Stimulated activated CD8-positive, alpha-beta memory T cell treated with anti-CD3 and anti-CD28 coated beads, Interleukin-12 subunit alpha, Interleukin-12 subunit beta, amount 100 ng/mL, for 24 hours (primary cell): ENCODE data around the gene SPP1.

Experiments used
- DNase-seq: peaks from one replicate; pipeline ENCODE4 v3.0.0-alpha.2; 2020; ENCODE audit errors: extremely low read depth

SPP1 gene

GRCh38 chr4:87953826-87954225 lies 21.7 kb upstream of the SPP1 start:
- DNase-seq = no peak

DNA sequence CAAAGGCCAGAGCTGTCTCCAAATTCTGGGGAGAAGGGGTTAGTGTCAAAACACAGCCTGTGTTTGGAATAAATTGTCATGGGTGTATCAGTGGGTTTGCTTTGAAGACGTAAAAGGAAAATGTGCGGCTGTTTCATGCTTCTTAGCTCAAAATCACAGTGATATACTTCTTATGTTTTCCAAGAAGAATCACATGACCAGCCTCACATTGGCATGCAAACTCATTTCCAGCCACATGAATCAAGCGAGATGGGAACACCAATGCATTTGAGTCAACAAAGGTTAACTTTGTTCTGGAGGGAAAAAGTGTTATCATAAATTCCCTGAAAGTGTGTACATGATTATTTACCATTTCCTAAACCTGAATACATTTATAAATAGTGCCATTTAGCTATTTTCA lies 19.0 kb upstream of the SPP1 start:
- no peak for DNase-seq

- no peak for DNase-seq
Measured at GRCh38 chr4:87957061-87957460, 18.5 kb upstream of the SPP1 start.

DNA sequence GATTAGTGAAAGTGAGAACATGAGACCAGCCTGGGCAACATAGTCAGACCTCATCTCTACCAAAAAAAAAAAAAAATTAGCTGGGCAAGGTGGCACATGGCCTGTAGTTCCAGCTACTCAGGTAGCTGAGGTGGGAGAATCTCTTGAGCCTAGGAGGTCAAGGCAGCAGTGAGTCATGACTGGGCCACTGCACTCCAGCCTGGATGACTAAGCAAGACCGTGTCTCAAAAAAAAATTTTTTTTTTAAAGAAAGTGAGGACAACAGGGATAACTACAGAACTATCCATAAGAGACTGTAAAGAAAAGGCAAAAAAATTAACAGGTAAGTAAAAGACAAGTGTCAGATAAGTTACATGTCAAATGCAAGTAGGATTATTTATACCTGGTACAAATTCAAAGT lies 13.5 kb upstream of the SPP1 start:
- DNase-seq = no peak

DNA sequence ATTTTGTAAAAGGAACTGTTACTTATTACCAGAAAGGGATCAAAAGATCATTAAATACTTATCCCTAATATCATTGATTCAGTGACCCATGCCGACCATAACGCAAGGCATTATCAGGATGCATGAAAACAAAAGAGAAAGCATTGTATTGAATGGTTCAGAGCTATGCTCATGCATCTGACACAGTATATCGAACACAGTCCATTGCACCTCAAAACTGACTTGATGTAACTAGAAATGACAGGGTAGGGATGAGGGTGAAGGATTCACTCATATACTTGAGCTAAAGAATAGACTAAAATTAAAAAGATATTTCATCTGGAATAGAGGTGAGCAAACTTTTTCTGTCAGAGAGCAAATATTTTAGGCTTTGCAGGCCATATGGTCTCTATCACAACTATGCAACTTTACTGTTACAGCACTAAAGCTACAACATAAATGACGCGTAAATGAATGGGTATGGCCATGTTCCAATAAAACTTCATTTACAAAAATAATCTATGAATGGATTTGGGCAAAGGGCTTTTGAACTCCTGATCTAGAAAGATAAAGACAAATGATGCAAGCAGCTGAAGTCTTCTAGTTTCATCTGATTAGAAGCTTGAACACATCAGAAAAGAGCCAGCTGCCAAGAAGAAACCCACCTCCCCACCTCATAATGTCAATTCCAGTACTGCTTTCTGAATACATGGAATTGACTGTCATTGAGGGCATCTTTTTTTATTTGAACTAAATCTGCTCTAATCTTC lies 12.9 kb upstream of the SPP1 start:
- no peak for DNase-seq

DNA sequence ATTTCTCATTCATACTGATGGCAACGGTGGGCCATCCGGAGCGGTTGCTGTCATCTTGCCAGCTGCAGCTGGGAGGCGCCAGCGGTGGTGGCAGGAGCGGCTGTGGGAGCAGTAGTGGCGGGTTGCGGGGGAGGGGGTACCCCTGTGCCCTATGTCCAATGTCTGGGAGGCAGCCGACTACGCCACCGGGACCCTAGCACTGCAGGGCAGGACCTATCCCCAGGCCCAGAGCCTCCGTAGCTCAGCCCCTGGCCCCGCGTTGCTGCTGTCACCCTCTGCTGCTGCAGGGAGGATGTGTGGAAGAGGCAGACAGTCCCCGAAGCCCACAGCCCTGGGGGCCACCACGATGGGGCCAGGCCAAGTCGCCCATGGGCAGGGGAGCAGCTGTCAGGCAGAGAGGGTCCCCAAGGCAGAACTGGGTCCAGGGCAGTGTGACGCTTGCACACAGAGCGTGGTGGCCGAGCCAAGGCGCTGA lies 10.0 kb upstream of the SPP1 start:
- DNase-seq = no peak

GRCh38 chr4:87966095-87966496 lies 9.4 kb upstream of the SPP1 start:
- no peak for DNase-seq

DNA sequence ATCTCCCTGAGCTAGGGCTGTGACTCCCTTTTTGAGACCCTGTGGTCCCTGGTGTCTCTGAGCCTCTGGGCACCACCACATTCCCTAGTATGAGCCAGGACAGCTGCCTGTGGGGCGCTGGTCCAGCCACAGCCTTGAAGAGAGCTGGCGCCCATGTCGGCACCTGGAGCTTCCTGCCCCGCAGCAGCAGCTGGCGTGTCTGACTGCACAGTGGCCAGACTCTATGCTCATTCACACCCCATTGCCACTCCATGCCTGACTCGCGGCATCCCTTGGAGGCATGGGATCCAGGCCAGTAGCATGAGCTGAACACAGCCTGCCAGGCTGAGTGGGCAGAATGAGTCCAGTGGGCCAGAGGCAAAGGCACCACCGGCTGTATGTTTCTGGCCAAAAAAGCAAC lies 8.3 kb upstream of the SPP1 start:
- DNase-seq = no peak

DNA sequence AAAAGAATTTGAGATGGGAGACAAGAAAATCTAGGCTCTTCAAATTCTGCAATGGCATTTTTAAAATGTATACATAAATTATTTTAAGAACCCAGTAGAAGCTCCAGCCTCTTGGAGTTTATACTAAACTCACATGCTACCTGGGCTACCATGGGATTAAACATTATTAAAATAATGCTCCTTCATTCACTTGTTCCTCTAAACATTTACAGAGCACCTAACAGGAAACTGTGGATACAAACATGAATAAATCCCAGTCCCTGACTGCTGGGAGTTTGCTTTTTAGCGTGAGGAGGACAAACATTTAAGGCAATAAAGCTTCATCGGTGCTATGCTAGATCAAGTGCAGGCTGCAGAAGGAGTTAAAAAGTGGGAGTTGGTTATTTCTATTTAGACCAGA lies 5.4 kb upstream of the SPP1 start:
- DNase-seq = no peak

- no peak for DNase-seq
Measured at GRCh38 chr4:87971866-87972265, 3.6 kb upstream of the SPP1 start.

- DNase-seq = no peak
Measured at GRCh38 chr4:87973283-87974169, 2.0 kb upstream of the SPP1 start.

- no peak for DNase-seq
Measured at GRCh38 chr4:87974856-87975462, 555 bp upstream of the SPP1 start.

DNA sequence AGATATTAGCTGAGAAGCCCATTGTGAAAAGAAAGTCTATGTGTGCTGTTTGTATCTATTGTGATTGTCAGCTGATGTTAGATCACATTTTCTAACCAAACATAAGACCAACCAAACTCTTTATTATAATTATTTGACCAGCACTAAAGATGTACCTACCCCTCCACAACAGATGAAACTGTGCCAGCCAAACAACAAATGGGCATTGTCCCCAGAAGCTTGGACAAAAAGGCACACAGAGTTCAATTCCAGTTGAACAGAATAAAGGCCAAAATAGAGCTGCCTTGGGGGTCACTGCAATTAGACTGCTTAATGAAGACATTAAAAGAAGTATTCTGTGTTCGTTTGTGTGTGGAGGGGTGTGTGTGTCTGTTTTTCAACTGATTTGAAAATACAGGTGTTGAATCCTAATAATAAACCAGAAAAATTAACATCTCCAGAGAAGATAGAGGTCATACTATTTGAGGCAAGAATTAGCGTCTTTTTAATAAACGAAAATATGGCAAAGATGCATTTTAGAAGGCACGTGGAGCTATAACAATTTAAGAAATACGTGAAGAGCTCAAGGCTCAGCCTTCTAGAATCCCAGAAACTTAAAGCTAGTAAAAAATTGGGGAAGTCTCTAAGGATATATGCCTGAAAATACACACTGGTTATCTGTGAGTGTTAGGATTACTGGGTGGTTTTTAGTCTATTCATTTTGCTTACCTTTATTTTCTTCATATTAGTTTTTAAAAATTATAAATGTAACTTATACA lies 2.2 kb downstream of the SPP1 start:
- DNase-seq = no peak

GRCh38 chr4:87978681-87979080 lies 3.2 kb downstream of the SPP1 start:
- no peak for DNase-seq

DNA sequence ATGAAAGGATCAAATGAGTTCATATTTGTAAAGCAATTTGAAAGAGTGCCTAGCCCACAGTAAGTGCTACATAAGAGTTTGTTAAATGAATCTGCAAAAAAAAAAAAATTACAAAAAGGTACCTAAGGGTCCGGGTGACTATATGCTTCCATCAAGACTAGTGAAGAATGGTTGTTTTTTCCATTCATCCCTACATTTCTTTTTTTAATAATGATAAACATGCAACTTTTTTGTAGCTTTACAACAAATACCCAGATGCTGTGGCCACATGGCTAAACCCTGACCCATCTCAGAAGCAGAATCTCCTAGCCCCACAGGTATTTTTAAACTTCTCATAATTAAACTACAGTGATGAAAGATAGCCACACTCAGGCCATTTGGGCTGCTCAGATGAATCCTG lies 4.3 kb downstream of the SPP1 start:
- no peak for DNase-seq

- no peak for DNase-seq
Measured at GRCh38 chr4:87981486-87981885, 6.0 kb downstream of the SPP1 start.

DNA sequence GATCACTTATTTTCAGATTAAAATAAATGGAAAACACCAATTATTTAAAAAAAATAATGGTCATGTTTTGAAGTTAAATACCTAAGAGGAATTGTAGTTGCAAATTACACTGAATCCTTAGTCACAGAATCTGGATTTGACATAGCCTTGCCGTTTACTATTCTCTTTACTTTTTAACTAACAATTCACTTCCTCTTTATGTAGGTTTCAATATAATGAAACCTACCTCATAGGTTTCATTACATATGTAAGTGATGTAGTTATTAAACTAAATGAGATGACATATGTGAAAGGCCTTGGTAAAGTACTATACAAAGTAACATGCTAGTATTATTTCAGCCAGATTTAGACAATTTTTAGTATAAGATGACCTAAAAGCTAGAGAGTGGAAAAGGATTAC lies 6.5 kb downstream of the SPP1 start:
- no peak for DNase-seq

GRCh38 chr4:87982446-87983010 lies 7.0 kb downstream of the SPP1 start:
- DNase-seq = no peak

DNA sequence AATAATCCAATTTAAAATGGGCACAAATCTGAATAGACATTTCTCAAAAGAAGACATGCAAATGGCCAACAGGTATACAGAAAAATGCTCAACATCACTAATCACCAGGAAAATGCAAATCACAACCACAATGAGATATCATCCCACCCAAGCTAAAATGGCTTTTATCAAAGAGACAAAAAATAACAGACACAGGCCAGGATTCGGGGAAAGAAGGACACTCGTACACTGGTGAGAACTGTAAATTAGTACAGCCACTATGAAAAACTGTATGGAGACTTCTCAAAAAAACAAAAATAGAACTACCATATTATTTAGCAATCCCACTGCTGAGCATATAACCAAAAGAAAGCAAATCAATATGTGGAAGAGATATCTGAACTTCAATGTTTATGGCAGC lies 8.5 kb downstream of the SPP1 start:
- no peak for DNase-seq

DNA sequence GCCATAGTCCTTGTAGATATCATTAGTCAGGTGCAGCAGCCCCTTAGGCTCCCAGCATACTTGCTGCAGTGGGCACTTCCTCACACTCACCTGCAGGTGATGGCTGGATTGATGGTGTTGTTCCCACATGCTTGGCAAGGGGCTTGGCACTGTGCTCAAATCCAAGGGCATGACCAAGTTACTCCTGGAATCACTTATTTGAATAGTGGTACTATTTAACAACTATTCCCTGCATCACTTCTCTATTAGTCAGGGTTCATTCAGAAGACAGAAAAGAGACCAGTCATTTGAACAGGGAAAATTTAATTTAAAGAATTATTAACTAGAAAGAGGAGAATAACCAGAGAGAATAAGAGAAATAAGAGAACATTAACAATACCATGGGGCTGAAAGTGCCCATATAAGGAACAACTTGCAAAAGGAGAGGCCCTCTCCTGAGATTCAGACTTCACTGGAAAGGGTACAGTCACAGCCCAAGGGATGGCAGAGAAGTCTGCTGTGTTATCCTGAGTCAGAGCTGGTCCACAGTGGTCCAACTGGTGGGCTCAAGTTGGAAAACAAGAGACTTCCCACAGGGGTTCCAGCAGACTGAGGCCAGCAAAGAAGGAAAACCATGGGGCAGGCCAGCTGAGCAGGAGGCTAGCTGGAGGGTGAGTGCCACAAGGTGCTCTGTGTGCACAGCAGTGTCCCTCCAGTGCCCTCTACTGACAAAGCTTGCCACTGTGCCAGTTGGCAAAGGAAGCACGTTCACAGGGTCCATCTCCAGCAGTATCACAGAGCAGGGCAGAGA lies 9.8 kb downstream of the SPP1 start:
- no peak for DNase-seq

- no peak for DNase-seq
Measured at GRCh38 chr4:87985887-87986200, 10.3 kb downstream of the SPP1 start.
